SU-DHL-6 (cell line): ENCODE results near the gene IMPDH2.

ENCODE experiments used
- CTCF ChIP-seq: fragments of 200-600 bp; sonication (generic); IDR thresholded peaks from one replicate; pipeline ENCODE4 v1.5.1; 2017; ENCODE audit warnings: antibody characterized with exemption, mild to moderate bottlenecking, low read length, moderate library complexity; ENCODE audit not compliant: insufficient read depth, poor library complexity, severe bottlenecking
- EZH2phosphoT487 ChIP-seq: fragments of 200-600 bp; sonication (generic), shearing (Covaris generic); conservative IDR thresholded peaks from 2 replicates; pipeline ENCODE4 v1.6.1; 2018; ENCODE audit warnings: mild to moderate bottlenecking, antibody characterized with exemption, low read length, moderate library complexity, mixed read lengths

- TF ChIP-seq CTCF (no peak), EZH2phosphoT487 (no peak)
These were observed 13.4 kb downstream of the IMPDH2 start for GRCh38 chr3:49015765-49016164.
